PC-3 (cell line): ENCODE measurements around the gene HYAL1.

ENCODE experiments used
- CTCF ChIP-seq: fragments of 300-600 bp; sonication (generic); conservative IDR thresholded peaks from 2 replicates; pipeline ENCODE4 v1.5.1; 2017; ENCODE audit warnings: antibody characterized with exemption, low read depth, mild to moderate bottlenecking, low read length
- EZH2 ChIP-seq: fragments of 300-600 bp; sonication (generic); IDR thresholded peaks from one replicate; pipeline ENCODE4 v1.6.1; 2017; ENCODE audit warnings: antibody characterized with exemption, mild to moderate bottlenecking, low read length; ENCODE audit not compliant: unreplicated experiment

- TF ChIP-seq CTCF = peak; percentile 67
- TF ChIP-seq EZH2 = no peak
Observed at GRCh38 chr3:50352781-50353180, 49.4 kb upstream of the HYAL1 start.
